CMK (cell line): Measurements from ENCODE around the gene GPR6.

Experiments
- DNase-seq: peaks from one replicate; pipeline ENCODE4 v3.0.0-alpha.2; 2010; ENCODE audit warnings: low read depth

GPR6 gene

DNA sequence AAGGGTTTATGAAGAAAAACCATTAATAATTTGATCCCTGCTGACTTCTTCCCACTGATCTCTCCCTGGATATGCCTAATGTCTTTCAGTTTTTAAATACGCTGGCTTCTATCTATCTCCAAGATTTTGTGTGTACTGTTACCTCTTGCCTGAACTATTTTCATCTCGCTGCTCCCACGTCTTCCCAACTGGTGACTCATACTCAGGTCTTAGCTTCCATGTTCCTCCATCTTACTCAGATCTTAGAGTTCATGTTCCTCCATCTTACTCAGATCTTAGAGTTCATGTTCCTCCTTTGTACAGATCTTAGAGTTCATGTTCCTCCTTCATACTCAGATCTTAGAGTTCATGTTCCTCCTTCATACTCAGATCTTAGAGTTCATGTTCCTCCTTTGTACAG lies 21.6 kb downstream of the GPR6 start:
- DNase-seq = no peak

- no peak for DNase-seq
Observed at GRCh38 chr6:110002676-110003075, 24.6 kb downstream of the GPR6 start.

GRCh38 chr6:110013386-110013785 lies 35.3 kb downstream of the GPR6 start:
- no peak for DNase-seq

DNA sequence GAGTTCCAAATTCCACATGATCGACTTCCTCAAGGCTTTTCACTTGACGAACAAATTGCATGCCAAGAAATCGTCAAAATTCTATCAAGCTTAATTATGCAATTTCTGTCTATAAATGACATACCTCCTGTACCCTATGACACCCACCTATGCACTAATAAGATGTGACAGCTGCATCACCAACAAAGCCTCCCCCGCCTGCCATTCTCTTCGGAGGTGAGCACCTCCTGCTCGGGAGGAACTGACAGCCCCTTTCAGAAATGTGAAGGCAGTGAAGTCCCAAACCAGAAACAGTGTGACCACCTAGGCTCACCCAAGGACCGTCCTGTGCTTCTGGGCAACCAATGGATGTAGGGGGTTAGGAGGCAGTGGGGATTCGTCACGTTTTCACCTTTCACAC lies 37.1 kb downstream of the GPR6 start:
- no peak for DNase-seq

DNA sequence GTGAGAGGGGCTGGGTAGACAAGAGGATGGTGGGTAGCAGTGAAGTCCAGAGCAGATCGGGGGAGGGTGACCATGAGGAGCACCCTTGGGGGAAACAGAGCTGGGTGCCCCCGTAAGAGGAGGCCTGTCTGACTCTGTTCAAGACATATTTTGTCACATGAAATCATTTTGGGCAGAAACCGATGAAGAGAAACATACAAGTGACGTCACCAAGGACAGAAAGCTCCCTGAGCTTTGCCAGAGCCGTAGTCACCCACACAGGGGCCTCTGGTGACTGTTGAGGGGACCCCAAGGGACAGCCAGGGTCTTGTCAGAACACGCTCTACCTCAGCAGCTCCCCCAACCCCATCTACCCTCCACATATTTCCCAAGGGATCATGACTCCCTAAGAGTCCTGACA lies 39.2 kb downstream of the GPR6 start:
- no peak for DNase-seq

DNA sequence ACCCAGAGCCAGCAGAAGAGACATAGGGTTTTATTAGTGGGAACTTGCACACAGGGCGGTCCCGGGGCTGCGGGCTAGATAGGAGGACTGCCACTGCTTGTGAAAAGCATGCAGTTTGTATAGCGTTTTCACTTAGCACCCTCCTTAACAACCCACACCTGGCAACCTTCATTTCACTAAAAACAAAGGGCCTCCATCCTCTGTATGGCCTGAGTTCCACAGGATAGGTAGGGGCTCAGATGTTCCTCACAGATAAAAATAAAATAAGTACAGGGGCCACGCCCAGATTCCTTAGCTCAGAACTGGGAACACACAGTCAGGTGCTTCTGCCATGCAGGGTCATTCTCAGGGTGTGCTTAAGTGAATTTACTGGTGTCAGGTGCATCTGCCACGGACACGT lies 39.8 kb downstream of the GPR6 start:
- DNase-seq = no peak

DNA sequence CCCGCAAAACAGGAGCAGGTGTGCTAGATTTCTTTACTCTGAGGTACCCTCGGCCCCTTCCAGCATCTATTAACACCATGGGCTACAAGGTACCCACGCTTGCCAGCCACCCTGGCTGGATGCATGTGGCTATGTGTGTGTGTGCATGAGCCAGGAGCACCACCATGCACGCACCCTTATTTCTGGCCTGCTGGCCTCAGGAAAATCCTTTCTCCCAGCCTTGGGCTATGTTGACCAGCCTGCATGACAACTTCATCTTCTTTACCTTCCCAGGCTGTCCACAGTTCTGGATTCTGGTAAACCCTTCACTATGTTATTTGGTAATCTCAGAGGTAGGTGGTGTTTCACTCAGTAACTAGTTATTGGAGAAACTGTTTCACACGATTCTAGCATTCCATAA lies 40.4 kb downstream of the GPR6 start:
- DNase-seq = no peak

DNA sequence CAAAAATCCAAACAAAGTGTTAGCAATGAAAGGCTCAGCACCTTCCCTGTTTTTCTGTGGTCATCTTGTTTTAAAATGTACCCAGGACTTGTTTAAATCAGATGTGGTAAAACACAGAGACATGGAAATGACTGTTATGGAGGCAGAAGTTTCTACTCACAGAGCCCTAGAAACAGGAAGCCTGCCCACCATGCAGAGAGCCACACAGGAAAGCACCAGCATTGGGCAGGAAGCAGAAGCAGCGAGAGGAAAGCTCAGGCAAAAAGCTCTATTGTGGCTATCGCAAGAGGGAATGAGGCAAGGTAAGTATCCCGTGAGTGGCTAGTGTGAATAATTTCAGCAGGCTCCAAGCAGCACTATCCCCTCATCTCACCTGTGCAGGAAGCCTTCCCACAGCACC lies 42.8 kb downstream of the GPR6 start:
- no peak for DNase-seq

- no peak for DNase-seq
Observed at GRCh38 chr6:110029144-110029543, 51.0 kb downstream of the GPR6 start.
